Liver (tissue), 9 donors: ENCODE results near the gene AP1G1. TPM values are rescaled to one million over a fixed set of nuclear protein-coding genes. Genes with fewer than 3 reads are reported as not detected.

ENCODE experiments used
- DNase-seq: peaks from one replicate; pipeline ENCODE4 v3.0.0-alpha.2; 2017; ENCODE audit warnings: low spot score
- H3K27ac ChIP-seq, 2 donors: one replicate each; pipeline ENCODE4 v1.7.0; 2013; ENCODE audit warnings: inconsistent platforms in 2 of 2, low read length in 2 of 2, control low read depth in 1 of 2, low read depth in 1 of 2, mild to moderate bottlenecking in 1 of 2
- H3K27me3 ChIP-seq, 4 donors: one replicate each; pipeline versions ENCODE4 v1.6.1 to v1.7.0; 2013; ENCODE audit warnings: low read length in 3 of 4, inconsistent platforms in 1 of 4, mild to moderate bottlenecking in 1 of 4, moderate library complexity in 1 of 4; ENCODE audit not compliant: control insufficient read depth in 4 of 4, insufficient read depth in 4 of 4
- H3K36me3 ChIP-seq, 4 donors: one replicate each; pipeline versions ENCODE4 v1.6.1 to v1.7.0; 2013; ENCODE audit warnings: low read length in 3 of 4, mild to moderate bottlenecking in 3 of 4, low read depth in 1 of 4, moderate library complexity in 1 of 4; ENCODE audit not compliant: control insufficient read depth in 4 of 4, insufficient read depth in 3 of 4
- H3K4me1 ChIP-seq, 4 donors: one replicate each; pipeline versions ENCODE4 v1.6.1 to v1.7.0; 2013; ENCODE audit warnings: low read length in 3 of 4, mild to moderate bottlenecking in 3 of 4, moderate library complexity in 1 of 4; ENCODE audit not compliant: control insufficient read depth in 4 of 4, insufficient read depth in 4 of 4
- H3K4me3 ChIP-seq, 3 donors: one replicate each; pipeline versions ENCODE4 v1.6.1 to v1.7.0; 2013; ENCODE audit warnings: low read length in 3 of 3, control low read depth in 1 of 3, low read depth in 1 of 3, mild to moderate bottlenecking in 1 of 3
- H3K9ac ChIP-seq, 2 donors: one replicate each; pipeline ENCODE4 v1.7.0; 2013; ENCODE audit warnings: low read length in 2 of 2, mild to moderate bottlenecking in 2 of 2, moderate library complexity in 2 of 2, control low read depth in 1 of 2, low read depth in 1 of 2
- H3K9me3 ChIP-seq, 4 donors: one replicate each; pipeline versions ENCODE4 v1.6.1 to v1.7.0; 2013; ENCODE audit warnings: low read length in 3 of 4; ENCODE audit not compliant: control insufficient read depth in 4 of 4
- EGR1 ChIP-seq, 2 donors: IDR thresholded peaks; 2 replicates each; pipeline ENCODE4 v1.6.1; 2016 to 2018; ENCODE audit warnings: antibody characterized with exemption in 2 of 2, low read depth in 2 of 2
- FOXA1 ChIP-seq: IDR thresholded peaks from 2 replicates; pipeline ENCODE4 v1.6.1; 2016; ENCODE audit warnings: antibody characterized with exemption
- FOXA2 ChIP-seq: IDR thresholded peaks from 2 replicates; pipeline ENCODE4 v1.6.1; 2016; ENCODE audit warnings: antibody characterized with exemption
- HNF4A ChIP-seq, 2 donors: conservative IDR thresholded peaks; 2 replicates each; pipeline ENCODE4 v1.6.1; 2016; ENCODE audit warnings: antibody characterized with exemption in 2 of 2, mild to moderate bottlenecking in 2 of 2
- HNF4G ChIP-seq: IDR thresholded peaks from 2 replicates; pipeline ENCODE4 v1.6.1; 2016; ENCODE audit warnings: antibody characterized with exemption
- JUND ChIP-seq, 2 donors: IDR thresholded peaks; 2 replicates each; pipeline ENCODE4 v1.6.1; 2016; ENCODE audit warnings: antibody characterized with exemption in 2 of 2
- NR2F2 ChIP-seq: IDR thresholded peaks from 2 replicates; pipeline ENCODE4 v1.6.1; 2016; ENCODE audit warnings: antibody characterized with exemption
- RXRA ChIP-seq, 2 donors: IDR thresholded peaks; 2 replicates each; pipeline ENCODE4 v1.6.1; 2017 to 2018; ENCODE audit warnings: antibody characterized with exemption in 2 of 2, mild to moderate bottlenecking in 1 of 2
- TAF1 ChIP-seq: conservative IDR thresholded peaks from 2 replicates; pipeline ENCODE4 v1.6.1; 2016; ENCODE audit warnings: antibody characterized with exemption, mild to moderate bottlenecking
- WGBS: extraction: QIAGEN DNeasy Blood & Tissue Kit; methylation state at CpG from one replicate; pipeline ENCODE4 v1.1.7; 2013; 5-methylcytosine and 5-hydroxymethylcytosine counted together
- polyA plus RNA-seq, 2 donors: library from polyadenylated mRNA; stranded (reverse) in 1 of 2; unstranded in 1 of 2; fragments of 200-250 nt in 1 of 2; fragments of >200 nt in 1 of 2; fragmentation: Nextera tagmentation in 1 of 2; extraction: Ambion mirVana in 1 of 2; gene quantifications; one replicate each; pipeline versions ENCODE4 v1.2.1 to v1.2.3, GENCODE V29; 2013 to 2015
- total RNA-seq, 2 donors: library from RNA; depleted of rRNA; stranded (reverse); fragments of >200 nt; gene quantifications; one replicate each; pipeline ENCODE4 v1.2.3, GENCODE V29; 2014
- TF ChIP-seq, protein P1 (sequence below): fragments of 150-350 bp; IDR thresholded peaks from 2 replicates; pipeline ENCODE4 v1.5.1; 2017; ENCODE audit warnings: improper control_type of control experiment, low read depth, low read length; ENCODE audit not compliant: missing input control
- TF ChIP-seq, protein P2 (sequence below): IDR thresholded peaks from 2 replicates; pipeline ENCODE4 v1.6.1; 2016; ENCODE audit warnings: antibody characterized with exemption
- TF ChIP-seq, protein P3 (sequence below): IDR thresholded peaks from 2 replicates; pipeline ENCODE4 v1.6.1; 2016; ENCODE audit warnings: antibody characterized with exemption, mild to moderate bottlenecking
- TF ChIP-seq, protein P4 (sequence below): IDR thresholded peaks from 2 replicates; pipeline ENCODE4 v1.6.1; 2016; ENCODE audit warnings: antibody characterized with exemption
- TF ChIP-seq, protein P5 (sequence below): IDR thresholded peaks from 2 replicates; pipeline ENCODE4 v1.6.1; 2016; ENCODE audit warnings: antibody characterized with exemption
- donor health status: healthy.
- donor health status: healthy.
- donor health status: healthy.
- donor health status: healthy.
- donor health status: healthy.

AP1G1 gene
- total and polyA plus RNA-seq, 4 donors, result 11.4 to 64.4 (median 32.8) TPM

DNA sequence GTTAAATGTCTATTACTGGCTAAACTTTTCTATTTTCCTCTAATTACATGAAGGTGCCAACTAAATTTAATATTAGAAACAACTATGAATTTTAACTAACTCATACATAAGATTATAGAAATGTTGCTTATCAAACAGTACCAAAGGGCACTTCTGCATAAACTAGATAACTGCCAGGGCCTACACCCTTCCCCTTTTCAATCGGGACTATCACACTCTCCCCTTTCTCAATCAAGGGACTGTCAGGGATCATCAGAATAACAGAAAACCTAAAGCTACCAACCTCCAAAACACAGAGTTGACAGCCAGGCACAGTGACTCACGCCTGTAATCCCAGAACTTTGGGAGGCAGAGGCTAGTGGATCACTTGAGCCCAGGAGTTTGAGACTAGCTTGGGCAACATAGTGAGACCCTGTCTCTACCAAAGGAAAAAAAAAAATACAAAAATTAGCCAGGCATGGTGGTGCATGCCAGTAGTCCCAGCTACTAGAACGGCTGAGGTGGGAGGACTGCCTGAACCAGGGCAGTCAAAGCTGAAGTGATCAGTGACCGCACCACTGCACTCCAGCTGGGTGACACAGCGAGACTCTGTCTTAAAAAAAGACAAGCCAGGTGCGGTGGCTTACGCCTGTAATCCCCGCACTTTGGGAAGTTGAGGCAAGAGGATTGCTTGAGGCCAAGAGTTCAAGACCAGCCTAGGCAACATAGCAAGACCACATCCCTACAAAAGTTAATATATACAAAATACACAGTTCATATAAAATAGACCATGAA is 80.9 kb downstream of the AP1G1 start:
- Histone ChIP-seq H3K9ac (no peak overlapping the region), H3K27ac (peak overlapping the region in 1 of 2 donors; percentile 81), H3K9me3 (no peaks in the 10 kb centered on the region), H3K36me3 (peaks cover 6 to 21% (median 16%) of the 10 kb centered on the region in 4 donors), H3K27me3 (no peaks in the 10 kb centered on the region), H3K4me3 (no peak overlapping the region), H3K4me1 (peaks cover 15 to 32% (median 28%) of the 10 kb centered on the region in 4 donors)
- TF ChIP-seq HNF4A (conservative IDR thresholded peaks at IDR 0.05) (no peak), HNF4G (no peak), EGR1 (IDR thresholded peaks at IDR 0.05; ENCODE audit: low read depth in 2 of 2) (no peak), FOXA2 (no peak), TAF1 (no peak), RXRA (IDR thresholded peaks at IDR 0.05) (no peak), NR2F2 (no peak), FOXA1 (no peak), JUND (IDR thresholded peaks at IDR 0.05) (no peak)
- TF ChIP-seq, protein P1, sequence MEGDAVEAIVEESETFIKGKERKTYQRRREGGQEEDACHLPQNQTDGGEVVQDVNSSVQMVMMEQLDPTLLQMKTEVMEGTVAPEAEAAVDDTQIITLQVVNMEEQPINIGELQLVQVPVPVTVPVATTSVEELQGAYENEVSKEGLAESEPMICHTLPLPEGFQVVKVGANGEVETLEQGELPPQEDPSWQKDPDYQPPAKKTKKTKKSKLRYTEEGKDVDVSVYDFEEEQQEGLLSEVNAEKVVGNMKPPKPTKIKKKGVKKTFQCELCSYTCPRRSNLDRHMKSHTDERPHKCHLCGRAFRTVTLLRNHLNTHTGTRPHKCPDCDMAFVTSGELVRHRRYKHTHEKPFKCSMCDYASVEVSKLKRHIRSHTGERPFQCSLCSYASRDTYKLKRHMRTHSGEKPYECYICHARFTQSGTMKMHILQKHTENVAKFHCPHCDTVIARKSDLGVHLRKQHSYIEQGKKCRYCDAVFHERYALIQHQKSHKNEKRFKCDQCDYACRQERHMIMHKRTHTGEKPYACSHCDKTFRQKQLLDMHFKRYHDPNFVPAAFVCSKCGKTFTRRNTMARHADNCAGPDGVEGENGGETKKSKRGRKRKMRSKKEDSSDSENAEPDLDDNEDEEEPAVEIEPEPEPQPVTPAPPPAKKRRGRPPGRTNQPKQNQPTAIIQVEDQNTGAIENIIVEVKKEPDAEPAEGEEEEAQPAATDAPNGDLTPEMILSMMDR, result no peak
- TF ChIP-seq, protein P2, sequence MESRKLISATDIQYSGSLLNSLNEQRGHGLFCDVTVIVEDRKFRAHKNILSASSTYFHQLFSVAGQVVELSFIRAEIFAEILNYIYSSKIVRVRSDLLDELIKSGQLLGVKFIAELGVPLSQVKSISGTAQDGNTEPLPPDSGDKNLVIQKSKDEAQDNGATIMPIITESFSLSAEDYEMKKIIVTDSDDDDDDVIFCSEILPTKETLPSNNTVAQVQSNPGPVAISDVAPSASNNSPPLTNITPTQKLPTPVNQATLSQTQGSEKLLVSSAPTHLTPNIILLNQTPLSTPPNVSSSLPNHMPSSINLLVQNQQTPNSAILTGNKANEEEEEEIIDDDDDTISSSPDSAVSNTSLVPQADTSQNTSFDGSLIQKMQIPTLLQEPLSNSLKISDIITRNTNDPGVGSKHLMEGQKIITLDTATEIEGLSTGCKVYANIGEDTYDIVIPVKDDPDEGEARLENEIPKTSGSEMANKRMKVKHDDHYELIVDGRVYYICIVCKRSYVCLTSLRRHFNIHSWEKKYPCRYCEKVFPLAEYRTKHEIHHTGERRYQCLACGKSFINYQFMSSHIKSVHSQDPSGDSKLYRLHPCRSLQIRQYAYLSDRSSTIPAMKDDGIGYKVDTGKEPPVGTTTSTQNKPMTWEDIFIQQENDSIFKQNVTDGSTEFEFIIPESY, result no peak
- TF ChIP-seq, protein P3, sequence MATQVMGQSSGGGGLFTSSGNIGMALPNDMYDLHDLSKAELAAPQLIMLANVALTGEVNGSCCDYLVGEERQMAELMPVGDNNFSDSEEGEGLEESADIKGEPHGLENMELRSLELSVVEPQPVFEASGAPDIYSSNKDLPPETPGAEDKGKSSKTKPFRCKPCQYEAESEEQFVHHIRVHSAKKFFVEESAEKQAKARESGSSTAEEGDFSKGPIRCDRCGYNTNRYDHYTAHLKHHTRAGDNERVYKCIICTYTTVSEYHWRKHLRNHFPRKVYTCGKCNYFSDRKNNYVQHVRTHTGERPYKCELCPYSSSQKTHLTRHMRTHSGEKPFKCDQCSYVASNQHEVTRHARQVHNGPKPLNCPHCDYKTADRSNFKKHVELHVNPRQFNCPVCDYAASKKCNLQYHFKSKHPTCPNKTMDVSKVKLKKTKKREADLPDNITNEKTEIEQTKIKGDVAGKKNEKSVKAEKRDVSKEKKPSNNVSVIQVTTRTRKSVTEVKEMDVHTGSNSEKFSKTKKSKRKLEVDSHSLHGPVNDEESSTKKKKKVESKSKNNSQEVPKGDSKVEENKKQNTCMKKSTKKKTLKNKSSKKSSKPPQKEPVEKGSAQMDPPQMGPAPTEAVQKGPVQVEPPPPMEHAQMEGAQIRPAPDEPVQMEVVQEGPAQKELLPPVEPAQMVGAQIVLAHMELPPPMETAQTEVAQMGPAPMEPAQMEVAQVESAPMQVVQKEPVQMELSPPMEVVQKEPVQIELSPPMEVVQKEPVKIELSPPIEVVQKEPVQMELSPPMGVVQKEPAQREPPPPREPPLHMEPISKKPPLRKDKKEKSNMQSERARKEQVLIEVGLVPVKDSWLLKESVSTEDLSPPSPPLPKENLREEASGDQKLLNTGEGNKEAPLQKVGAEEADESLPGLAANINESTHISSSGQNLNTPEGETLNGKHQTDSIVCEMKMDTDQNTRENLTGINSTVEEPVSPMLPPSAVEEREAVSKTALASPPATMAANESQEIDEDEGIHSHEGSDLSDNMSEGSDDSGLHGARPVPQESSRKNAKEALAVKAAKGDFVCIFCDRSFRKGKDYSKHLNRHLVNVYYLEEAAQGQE, result no peak
- TF ChIP-seq, protein P4, sequence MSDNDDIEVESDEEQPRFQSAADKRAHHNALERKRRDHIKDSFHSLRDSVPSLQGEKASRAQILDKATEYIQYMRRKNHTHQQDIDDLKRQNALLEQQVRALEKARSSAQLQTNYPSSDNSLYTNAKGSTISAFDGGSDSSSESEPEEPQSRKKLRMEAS, result no peak
- TF ChIP-seq, protein P5, sequence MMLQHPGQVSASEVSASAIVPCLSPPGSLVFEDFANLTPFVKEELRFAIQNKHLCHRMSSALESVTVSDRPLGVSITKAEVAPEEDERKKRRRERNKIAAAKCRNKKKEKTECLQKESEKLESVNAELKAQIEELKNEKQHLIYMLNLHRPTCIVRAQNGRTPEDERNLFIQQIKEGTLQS, result no peak
- no peak for DNase-seq
- 83% methylated on average over 8 of the region's 8 CpGs for WGBS
